ENCODE results near the gene CRIM1.

CRIM1 gene

GRCh38 chr2:36561237-36561944, 205.8 kb downstream of the CRIM1 start:
- DNase-seq = no peak

- no peak for DNase-seq
Observed at GRCh38 chr2:36562240-36562639, 206.7 kb downstream of the CRIM1 start.

- DNase-seq = no peak
Observed at GRCh38 chr2:36562973-36563532, 207.5 kb downstream of the CRIM1 start.

GRCh38 chr2:36564377-36564930, 208.9 kb downstream of the CRIM1 start:
- no peak for DNase-seq

DNA sequence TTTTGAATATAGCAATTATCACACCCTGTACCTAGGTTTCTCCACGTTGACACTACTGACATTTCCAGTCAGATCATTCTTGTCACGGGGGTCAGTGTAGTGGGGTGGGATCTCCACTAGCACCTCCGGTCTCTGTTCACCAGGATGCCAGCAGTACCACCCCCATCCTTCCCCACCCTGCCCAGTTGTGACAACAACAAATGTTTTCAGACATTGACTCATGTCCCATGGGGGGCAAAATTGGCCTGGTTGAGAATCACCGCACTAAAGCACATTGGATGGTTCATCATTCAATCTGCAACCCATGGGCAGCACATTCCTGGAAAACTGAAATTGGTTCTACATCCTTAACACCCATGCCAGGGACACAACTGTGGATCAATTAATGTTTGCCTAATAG, 210.1 kb downstream of the CRIM1 start:
- DNase-seq = no peak

DNA sequence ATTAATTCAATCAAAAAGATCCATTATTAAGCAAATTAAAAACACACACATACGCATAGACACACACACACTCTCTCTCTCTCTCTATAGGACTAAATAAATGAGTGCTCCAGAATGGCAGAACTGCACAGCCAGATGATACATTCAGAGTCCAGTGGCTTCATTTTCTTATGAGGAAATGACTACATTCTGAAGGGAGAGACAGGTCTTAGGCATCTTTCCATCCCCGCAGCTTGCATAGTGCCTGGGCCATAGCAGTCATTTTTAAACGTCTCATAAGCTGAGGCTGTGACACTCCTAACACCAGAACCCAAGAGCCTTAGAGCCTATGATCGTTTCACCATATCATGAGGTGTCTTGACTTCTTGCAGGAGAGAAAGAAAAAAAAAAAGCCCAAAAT, 211.3 kb downstream of the CRIM1 start:
- DNase-seq = no peak

- DNase-seq = no peak
Observed at GRCh38 chr2:36567711-36568408, 212.3 kb downstream of the CRIM1 start.

GRCh38 chr2:36568516-36569246, 213.1 kb downstream of the CRIM1 start:
- no peak for DNase-seq

DNA sequence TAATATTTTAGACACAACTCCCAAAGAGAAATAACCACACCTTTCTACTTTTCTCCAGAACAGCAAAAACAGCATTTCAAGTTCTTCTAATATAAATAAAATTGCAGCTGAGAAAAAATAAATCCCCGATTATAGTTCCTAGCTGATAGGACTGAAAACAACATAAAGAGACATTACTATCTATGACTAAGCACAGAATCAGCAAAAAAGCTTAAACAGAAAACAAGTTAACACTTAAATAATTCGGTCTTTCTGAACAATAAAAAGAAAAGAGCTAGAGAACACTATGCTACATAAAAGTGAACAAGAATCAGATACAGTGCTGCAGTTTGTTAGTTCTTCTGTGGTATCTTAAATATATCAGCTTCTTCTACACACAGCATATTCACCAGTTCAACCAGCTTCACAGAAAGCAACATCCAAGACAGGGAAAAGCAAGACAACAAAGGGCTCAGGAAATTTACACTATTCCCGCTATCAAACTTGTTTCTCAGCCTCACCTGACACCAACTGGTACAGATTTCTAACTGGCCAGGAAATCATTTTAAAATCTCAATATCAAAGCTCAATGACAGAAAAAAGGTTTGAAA, 213.8 kb downstream of the CRIM1 start:
- no peak for DNase-seq

- DNase-seq = no peak
Observed at GRCh38 chr2:36570416-36570815, 214.8 kb downstream of the CRIM1 start.

GRCh38 chr2:36572054-36572718, 216.6 kb downstream of the CRIM1 start:
- DNase-seq = no peak

- no peak for DNase-seq
Observed at GRCh38 chr2:36572719-36573059, 217.1 kb downstream of the CRIM1 start.

DNA sequence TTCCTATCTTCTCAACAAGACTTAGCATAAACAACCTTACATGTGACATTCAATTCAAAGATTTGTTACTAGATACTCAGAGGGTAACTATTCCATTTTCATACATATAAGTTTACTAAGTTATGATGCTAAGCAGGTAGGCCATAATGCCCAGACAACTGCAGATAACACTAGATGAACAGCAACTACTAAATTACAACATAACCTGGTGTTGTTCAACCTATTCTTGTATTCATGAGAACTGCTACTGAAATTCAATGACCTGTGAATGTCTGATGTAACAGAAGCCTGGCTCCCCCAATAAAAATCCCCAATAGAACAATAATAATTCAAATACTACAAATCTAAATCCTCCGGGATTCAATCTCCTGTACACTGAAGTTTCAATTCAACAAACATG, 217.6 kb downstream of the CRIM1 start:
- no peak for DNase-seq

DNA sequence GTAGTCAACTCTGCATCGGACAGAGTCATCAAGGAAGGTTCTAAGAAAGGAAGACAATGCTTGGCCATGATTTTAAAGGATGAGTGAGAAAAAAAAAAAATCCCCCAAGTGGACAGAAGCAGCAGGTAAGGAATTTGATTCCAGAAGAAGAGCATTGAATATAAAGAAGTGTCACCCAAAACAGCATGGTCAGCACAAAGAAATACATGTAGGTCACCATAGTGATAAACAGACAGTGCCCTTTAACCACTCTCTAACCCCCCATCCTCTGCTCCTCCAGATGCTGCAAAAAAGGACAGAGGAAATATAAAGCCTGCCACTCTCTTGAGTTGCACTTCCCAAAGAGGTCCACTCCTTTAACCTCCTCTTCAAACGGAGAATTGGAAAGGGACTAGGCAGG, 219.0 kb downstream of the CRIM1 start:
- DNase-seq = no peak

DNA sequence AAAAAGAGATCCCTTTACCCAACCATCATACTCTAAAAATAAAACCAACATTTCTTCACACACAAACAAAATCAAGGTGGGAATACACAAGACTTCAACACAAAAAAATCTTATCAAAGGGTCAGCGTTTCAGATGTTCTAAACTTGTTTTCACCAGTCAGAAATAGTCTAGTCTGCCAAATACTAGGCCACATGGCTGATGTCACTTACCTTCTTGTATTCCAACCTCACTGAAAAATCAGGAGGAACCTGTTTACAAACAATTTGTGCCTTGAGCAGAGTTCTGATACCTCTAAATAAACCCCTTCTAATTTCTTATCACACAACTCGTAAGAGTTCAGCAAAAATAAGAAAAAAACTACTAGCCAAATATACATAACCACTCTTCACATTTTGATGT, 222.3 kb downstream of the CRIM1 start:
- DNase-seq = no peak

DNA sequence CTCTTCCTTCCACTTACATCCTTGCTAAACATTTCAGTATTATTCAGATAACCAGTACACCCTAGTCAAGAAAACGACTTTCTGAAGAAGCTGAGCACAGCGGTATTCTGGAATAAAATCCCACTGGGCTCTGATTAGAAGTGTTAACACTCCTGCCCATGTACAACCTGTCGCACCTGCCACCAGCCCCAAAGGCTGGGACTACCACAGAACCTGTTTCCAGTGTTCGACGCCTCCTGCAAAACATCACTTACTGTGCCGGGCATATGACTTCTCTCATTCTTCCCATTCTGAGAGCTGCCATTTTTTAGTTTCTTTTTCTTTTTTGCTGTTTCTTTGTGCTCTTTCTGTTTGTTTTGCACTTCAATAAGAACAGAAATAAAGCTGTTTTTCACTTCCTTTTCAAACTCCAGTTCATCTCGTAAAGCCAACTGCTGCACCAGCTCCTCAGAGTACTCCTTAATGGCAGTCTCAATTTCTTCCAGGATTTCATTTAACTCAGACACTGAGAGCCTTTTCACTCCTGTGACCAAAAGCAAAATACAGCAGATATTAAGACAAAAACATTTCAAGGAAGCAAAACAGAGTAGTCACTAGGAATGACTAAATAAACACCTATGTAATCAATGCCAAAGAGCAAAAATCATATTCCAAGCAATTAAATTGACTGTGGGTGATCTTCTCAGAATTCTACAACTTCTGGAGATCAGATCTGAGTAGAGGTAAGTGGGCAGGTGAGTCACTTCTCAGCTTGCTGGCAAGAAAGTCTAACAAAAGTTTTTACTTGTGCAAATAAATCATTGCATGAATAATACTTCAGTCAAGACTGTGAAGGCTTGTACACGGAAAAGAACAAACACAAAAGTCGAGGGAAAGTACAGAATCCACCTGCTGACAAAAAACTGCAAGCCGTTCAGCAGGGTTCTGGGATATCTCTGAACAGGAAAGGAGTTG, 223.0 kb downstream of the CRIM1 start:
- DNase-seq = no peak

- no peak for DNase-seq
Observed at GRCh38 chr2:36579297-36579664, 223.7 kb downstream of the CRIM1 start.

DNA sequence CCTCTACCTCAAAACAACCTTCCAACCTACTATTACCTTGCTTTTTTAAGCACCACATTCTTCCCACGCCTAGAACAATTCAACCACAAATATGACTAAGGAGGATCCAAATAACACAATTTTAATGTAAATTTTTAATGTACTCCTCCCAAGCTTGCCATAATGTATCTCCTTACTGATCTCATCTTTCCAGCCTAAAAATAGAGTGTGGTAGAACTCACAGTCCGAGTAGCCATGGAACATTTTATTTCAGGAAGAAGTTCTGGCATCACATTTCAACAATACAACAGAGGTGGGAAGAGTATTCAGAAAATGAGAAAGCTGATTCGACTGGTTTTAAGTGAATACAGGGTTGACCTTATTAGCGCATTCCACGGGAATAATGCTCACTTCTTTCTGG, 227.0 kb downstream of the CRIM1 start:
- DNase-seq = no peak

- no peak for DNase-seq
Observed at GRCh38 chr2:36582951-36583350, 227.4 kb downstream of the CRIM1 start.

- DNase-seq = no peak
Observed at GRCh38 chr2:36584148-36584794, 228.7 kb downstream of the CRIM1 start.

DNA sequence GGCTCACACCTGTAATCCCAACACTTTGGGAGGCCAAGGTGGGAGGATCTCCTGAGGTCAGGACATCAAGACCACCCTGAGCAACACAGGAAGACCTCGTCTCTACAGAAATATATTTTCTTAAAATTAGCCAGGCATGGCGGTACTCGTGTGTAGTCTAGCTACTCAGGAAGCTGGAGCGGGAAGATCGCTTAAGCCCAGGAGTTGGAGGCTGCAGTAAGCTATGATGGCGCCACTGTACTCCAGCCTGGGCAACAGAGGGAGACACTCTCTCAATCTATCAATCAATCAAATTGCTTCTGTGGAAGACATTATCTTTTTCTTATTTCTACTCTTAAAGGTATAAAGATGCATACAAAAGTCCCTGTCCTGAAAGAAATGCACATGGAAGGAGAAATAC, 231.1 kb downstream of the CRIM1 start:
- DNase-seq = no peak
